Measurements from ENCODE around the gene WDR48. TPM values are rescaled to one million over a fixed set of nuclear protein-coding genes. Genes with fewer than 3 reads are reported as not detected.

The WDR48 gene
- total and polyA plus RNA-seq, 9 donors, result 20.7 to 55.5 (median 38.2) TPM

DNA sequence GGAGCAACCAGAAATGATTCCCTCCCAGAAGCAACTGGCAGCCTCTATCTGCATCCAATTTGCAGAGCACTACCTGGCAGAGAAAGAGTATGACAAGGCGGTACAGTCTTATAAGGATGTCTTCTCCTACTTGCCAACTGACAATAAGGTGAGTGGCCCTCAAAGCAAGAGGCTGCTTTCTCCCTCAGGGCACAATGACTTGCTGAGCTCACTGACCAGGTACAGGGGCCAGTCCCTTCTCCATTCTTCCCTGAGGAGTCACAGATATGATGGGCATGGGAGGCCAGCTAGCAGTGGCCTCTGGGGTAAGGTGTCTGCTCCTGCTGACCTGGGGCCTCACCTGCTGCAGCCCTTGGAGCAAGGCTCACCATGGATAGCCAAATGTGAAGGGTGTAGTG lies 81.3 kb downstream of the WDR48 start:
- TF ChIP-seq POLR2A (IDR thresholded peaks at IDR 0.05) (no peak), CTCF (IDR thresholded peaks at IDR 0.05) (no peak), EP300 (IDR thresholded peaks at IDR 0.05) (no peak)
- WGBS, 3 donors, result 83 to 100% (median 96%) methylated on average over 1 of the region's 1 CpG
- H3K36me3 ChIP-seq, result no peaks in the 10 kb centered on the region
- H3K27me3 ChIP-seq, result no peaks in the 10 kb centered on the region
- no peak overlapping the region for H3K27ac ChIP-seq
- H3K4me3 ChIP-seq, result no peak overlapping the region
- no peak for DNase-seq
- H3K9me3 ChIP-seq, result no peaks in the 10 kb centered on the region
- intact Hi-C loops (cut with DNase I), result no loop called here
- no peaks in the 10 kb centered on the region for H3K4me1 ChIP-seq (ENCODE audit: insufficient read depth)

- no peaks in the 10 kb centered on the region for H3K36me3 ChIP-seq
- TF ChIP-seq EP300 (IDR thresholded peaks at IDR 0.05) (no peak), CTCF (IDR thresholded peaks at IDR 0.05) (no peak), POLR2A (IDR thresholded peaks at IDR 0.05) (no peak)
- no peaks in the 10 kb centered on the region for H3K27me3 ChIP-seq
- intact Hi-C loops (cut with DNase I), result no loop called here
- no peak overlapping the region for H3K27ac ChIP-seq
- no peak for DNase-seq
- no peaks in the 10 kb centered on the region for H3K9me3 ChIP-seq
- no peaks in the 10 kb centered on the region for H3K4me1 ChIP-seq (ENCODE audit: insufficient read depth)
- 74 to 85% (median 83%) methylated on average over 6 of the region's 6 CpGs for WGBS, 3 donors
- no peak overlapping the region for H3K4me3 ChIP-seq
Measured at GRCh38 chr3:39133822-39134221, 82.0 kb downstream of the WDR48 start.

DNA sequence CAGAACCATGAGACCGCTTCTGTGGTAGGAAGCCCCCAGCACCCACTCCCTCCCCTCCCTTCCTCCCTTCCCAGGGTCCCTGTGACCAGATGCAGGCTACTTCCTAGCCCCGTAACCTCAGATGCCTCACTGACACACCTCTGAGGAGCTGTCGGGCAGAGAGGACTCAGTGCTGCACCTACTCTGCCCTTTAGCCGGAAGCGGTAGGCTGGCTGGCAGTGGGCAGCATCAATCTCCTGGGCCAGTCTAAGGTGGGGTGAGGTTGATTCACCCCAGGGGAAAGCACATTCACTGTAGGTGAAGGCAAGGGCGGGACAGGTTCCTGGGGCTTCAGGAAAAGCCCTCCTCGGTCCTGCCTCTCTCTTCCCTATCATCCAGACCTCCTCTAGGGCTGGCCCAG lies 82.5 kb downstream of the WDR48 start:
- Histone ChIP-seq H3K4me1 (ENCODE audit: insufficient read depth) (no peaks in the 10 kb centered on the region), H3K27ac (no peak overlapping the region), H3K36me3 (no peaks in the 10 kb centered on the region), H3K9me3 (no peaks in the 10 kb centered on the region), H3K4me3 (no peak overlapping the region), H3K27me3 (no peaks in the 10 kb centered on the region)
- DNase-seq, result no peak
- WGBS, 3 donors, result 84 to 90% (median 89%) methylated on average over 7 of the region's 7 CpGs
- intact Hi-C loops (cut with DNase I), result no loop called here
- no peak for TF ChIP-seq CTCF (IDR thresholded peaks at IDR 0.05)
- no peak for TF ChIP-seq EP300 (IDR thresholded peaks at IDR 0.05)
- TF ChIP-seq POLR2A (IDR thresholded peaks at IDR 0.05), result no peak

GRCh38 chr3:39135170-39135805 lies 83.5 kb downstream of the WDR48 start:
- DNase-seq, result no peak
- no peak overlapping the region for H3K27ac ChIP-seq
- no peaks in the 10 kb centered on the region for H3K4me1 ChIP-seq (ENCODE audit: insufficient read depth)
- no peaks in the 10 kb centered on the region for H3K36me3 ChIP-seq
- no peak for TF ChIP-seq POLR2A (IDR thresholded peaks at IDR 0.05)
- no peak for TF ChIP-seq EP300 (IDR thresholded peaks at IDR 0.05)
- no peak for TF ChIP-seq CTCF (IDR thresholded peaks at IDR 0.05)
- no peaks in the 10 kb centered on the region for H3K9me3 ChIP-seq
- intact Hi-C loops (cut with DNase I), result no loop called here
- H3K4me3 ChIP-seq, result no peak overlapping the region
- WGBS, 3 donors, result 70 to 75% (median 74%) methylated on average over 8 of the region's 8 CpGs
- no peaks in the 10 kb centered on the region for H3K27me3 ChIP-seq

All from ovary (tissue), 9 donors.